Karpas-422 (cell line): ENCODE results near the gene MAGI1. TPM values are rescaled to one million over a fixed set of nuclear protein-coding genes. Genes with fewer than 3 reads are reported as not detected.
A peak's percentile ranks its signal among the peaks of the same experiment; 100 is the strongest.

Experiments used
- DNase-seq: peaks from one replicate; pipeline ENCODE4 v3.0.0-alpha.2; 2015
- H2AFZ ChIP-seq: fragments of 200-600 bp; sonication (generic); 2 replicates; pipeline ENCODE4 v1.6.1; 2014; ENCODE audit warnings: antibody characterized with exemption, low read length, mixed read lengths
- H3K27ac ChIP-seq: fragments of 200-600 bp; sonication (generic); 2 replicates; pipeline ENCODE4 v1.5.1; 2014; ENCODE audit warnings: mild to moderate bottlenecking, low read length, moderate library complexity
- H3K27me3 ChIP-seq: fragments of 200-600 bp; sonication (generic); 2 replicates; pipeline ENCODE4 v1.6.1; 2014; ENCODE audit warnings: low read length, mixed read lengths
- H3K36me3 ChIP-seq: fragments of 200-600 bp; sonication (generic); 2 replicates; pipeline ENCODE4 v1.6.1; 2014; ENCODE audit warnings: low read length, mixed read lengths; ENCODE audit not compliant: insufficient read depth
- H3K4me1 ChIP-seq: fragments of 200-600 bp; sonication (generic); 2 replicates; pipeline ENCODE4 v1.6.1; 2014; ENCODE audit warnings: mild to moderate bottlenecking, low read length, mixed read lengths
- H3K4me2 ChIP-seq: fragments of 200-600 bp; sonication (generic); 2 replicates; pipeline ENCODE4 v1.6.1; 2014; ENCODE audit warnings: low read length, low read depth, mild to moderate bottlenecking; ENCODE audit not compliant: poor library complexity, severe bottlenecking
- H3K4me3 ChIP-seq: fragments of 200-600 bp; sonication (generic); 2 replicates; pipeline ENCODE4 v1.5.1; 2014; ENCODE audit warnings: mild to moderate bottlenecking, antibody characterized with exemption, low read length, mixed read lengths
- H3K79me2 ChIP-seq: fragments of 200-600 bp; sonication (generic); 2 replicates; pipeline ENCODE4 v1.6.1; 2014; ENCODE audit warnings: mild to moderate bottlenecking, low read length, mixed read lengths
- H3K9ac ChIP-seq: fragments of 200-600 bp; sonication (generic); 2 replicates; pipeline ENCODE4 v1.6.0; 2014; ENCODE audit warnings: low read length
- H3K9me2 ChIP-seq: fragments of 200-600 bp; sonication (generic), shearing (Covaris generic); replicated peaks from 2 replicates; pipeline ENCODE4 v1.6.0; 2014; ENCODE audit warnings: mild to moderate bottlenecking, low read length, moderate library complexity; ENCODE audit not compliant: insufficient read depth
- H3K9me3 ChIP-seq: fragments of 300-700, 200-600 bp; sonication (generic); 2 replicates; pipeline ENCODE4 v1.6.1; 2014; ENCODE audit warnings: low read length, mixed read lengths
- H4K20me1 ChIP-seq: fragments of 200-600 bp; sonication (generic); 2 replicates; pipeline ENCODE4 v1.6.1; 2014; ENCODE audit warnings: mild to moderate bottlenecking, antibody characterized with exemption, low read length, low read depth; ENCODE audit not compliant: insufficient read depth
- total RNA-seq: library from RNA; depleted of rRNA; stranded (reverse); fragments of >200 nt; shearing (Covaris generic); gene quantifications from 2 replicates; pipeline ENCODE4 v1.2.3, GENCODE V29; 2014; ENCODE audit warnings: low replicate concordance

The MAGI1 gene
- total RNA-seq, 1 experiment from 2014 or later: 0.71 TPM

DNA sequence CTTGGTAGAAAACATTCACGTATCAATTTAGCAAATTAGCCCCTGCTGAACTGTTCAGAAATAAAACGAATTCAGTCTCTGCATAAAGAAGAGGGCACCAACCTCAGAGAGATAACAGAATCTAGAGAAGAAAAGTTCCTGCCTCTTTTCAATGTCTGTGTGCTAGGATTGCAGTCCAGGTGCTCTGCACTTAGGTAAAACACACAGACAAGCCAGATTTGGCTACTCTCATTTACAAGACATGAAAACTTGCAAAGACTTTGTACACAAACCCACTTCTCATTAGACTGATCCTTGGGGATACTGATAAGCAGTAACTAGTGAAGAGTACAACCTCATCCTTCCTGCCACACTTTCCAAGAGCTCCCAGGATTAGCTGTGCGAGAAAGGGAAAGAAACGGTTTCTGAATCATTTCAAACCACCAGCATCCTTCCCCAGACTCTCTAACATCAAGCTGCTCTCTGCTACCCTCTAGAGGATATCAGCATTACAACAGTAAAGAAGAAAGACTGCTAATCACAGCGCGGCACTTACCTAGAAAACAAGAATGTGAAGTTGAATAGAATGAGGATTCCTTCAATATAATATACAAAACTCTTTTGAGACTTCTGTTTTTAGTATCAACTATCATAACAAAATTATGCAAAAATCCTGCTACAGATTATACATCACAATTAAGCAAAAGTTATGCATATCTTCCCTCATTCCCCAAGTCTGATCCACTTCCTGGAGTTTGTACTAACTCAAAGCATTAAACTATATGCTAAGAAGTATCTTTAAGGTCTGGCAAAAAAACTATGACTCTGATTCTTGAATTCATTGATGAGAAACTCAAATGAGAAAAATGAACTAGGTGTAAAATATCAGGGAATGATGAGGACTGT, 306.4 kb downstream of the MAGI1 start:
- Histone ChIP-seq H3K36me3 (no peaks in the 10 kb centered on the region), H3K27ac (no peak overlapping the region), H4K20me1 (no peaks in the 10 kb centered on the region), H3K4me2 (no peak overlapping the region), H3K9me3 (no peaks in the 10 kb centered on the region), H3K79me2 (no peaks in the 10 kb centered on the region), H3K9ac (no peak overlapping the region), H3K4me1 (no peaks in the 10 kb centered on the region), H3K9me2 (no peaks in the 10 kb centered on the region), H3K4me3 (no peak overlapping the region), H2AFZ (no peak overlapping the region), H3K27me3 (no peaks in the 10 kb centered on the region)
- DNase-seq: peak; percentile 80

DNA sequence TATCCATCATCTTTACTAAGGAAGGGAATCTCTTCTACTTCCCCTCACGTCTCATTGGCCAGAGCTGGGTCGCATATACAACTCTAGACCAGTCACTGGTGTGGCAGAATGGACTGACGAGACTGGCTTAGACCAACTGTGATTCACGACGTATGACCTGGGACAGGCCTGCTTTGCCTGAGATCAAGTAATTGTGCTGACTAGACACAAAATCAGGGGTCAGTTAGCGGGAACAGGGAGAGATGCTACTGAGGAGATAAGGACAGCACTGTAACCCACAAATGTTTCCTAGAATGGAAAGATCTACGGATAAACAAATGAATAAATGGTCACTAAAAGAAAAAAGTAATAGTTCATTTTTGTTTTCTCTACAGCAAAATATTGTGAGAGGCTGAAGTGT, 308.3 kb downstream of the MAGI1 start:
- Histone ChIP-seq H4K20me1 (no peaks in the 10 kb centered on the region), H3K4me3 (no peak overlapping the region), H3K36me3 (no peaks in the 10 kb centered on the region), H3K27ac (no peak overlapping the region), H3K9me2 (no peaks in the 10 kb centered on the region), H2AFZ (no peak overlapping the region), H3K9me3 (no peaks in the 10 kb centered on the region), H3K27me3 (no peaks in the 10 kb centered on the region), H3K79me2 (no peaks in the 10 kb centered on the region), H3K9ac (no peak overlapping the region), H3K4me1 (no peaks in the 10 kb centered on the region), H3K4me2 (no peak overlapping the region)
- no peak for DNase-seq

DNA sequence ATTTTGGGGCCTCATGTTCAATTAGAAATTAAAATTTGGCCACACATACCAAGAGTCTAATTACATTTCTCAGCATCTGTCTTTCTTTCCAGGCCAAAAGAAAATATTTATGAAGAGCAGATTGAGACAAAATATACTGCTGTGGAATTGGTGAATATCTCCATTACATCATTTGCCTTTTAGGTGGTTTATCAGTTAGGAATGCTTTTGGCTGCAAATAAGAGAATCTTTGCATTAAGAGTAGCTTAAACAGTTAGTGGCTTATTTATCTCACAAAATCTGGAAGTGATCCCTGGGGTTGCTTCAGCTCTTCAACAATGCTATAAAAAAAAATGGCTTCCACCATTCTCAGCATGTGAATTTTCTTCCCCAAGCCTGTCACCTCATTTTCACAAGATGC, 308.7 kb downstream of the MAGI1 start:
- no peaks in the 10 kb centered on the region for H3K4me1 ChIP-seq

DNA sequence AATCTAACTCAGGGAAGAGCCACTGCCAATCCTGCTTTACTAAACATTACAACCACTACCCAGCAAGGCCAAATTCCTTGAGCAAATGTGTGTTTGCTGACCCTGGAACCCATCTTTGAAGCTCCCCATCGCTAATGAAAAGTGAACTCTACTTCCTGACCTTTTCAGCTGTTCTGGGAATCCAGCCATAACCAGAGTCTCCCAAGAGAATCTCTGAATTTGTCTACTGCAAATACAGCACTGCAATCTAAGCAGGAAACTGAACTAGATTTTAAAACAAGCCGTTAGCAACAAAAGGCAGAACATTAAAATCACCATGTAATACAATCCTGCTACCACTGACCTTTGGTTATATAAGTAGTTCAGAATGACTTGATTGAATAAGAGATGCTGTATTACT, 309.2 kb downstream of the MAGI1 start:
- Histone ChIP-seq H3K9me2 (no peaks in the 10 kb centered on the region), H3K9me3 (no peaks in the 10 kb centered on the region), H3K4me2 (no peak overlapping the region), H3K4me3 (no peak overlapping the region), H3K27ac (no peak overlapping the region), H3K9ac (no peak overlapping the region), H2AFZ (no peak overlapping the region), H3K27me3 (no peaks in the 10 kb centered on the region), H4K20me1 (no peaks in the 10 kb centered on the region), H3K4me1 (no peaks in the 10 kb centered on the region), H3K79me2 (no peaks in the 10 kb centered on the region), H3K36me3 (no peaks in the 10 kb centered on the region)
- no peak for DNase-seq

More for the DNA sequence above, 308.7 kb downstream of the MAGI1 start:
- H3K27ac ChIP-seq: no peak overlapping the region
- H3K79me2 ChIP-seq: no peaks in the 10 kb centered on the region
- H3K27me3 ChIP-seq: no peaks in the 10 kb centered on the region
- H3K36me3 ChIP-seq: no peaks in the 10 kb centered on the region
- no peak for DNase-seq
- no peak overlapping the region for H3K4me3 ChIP-seq
- no peaks in the 10 kb centered on the region for H3K9me3 ChIP-seq
- H3K9me2 ChIP-seq: no peaks in the 10 kb centered on the region
- no peak overlapping the region for H2AFZ ChIP-seq
- no peak overlapping the region for H3K9ac ChIP-seq
- no peak overlapping the region for H3K4me2 ChIP-seq
- no peaks in the 10 kb centered on the region for H4K20me1 ChIP-seq

DNA sequence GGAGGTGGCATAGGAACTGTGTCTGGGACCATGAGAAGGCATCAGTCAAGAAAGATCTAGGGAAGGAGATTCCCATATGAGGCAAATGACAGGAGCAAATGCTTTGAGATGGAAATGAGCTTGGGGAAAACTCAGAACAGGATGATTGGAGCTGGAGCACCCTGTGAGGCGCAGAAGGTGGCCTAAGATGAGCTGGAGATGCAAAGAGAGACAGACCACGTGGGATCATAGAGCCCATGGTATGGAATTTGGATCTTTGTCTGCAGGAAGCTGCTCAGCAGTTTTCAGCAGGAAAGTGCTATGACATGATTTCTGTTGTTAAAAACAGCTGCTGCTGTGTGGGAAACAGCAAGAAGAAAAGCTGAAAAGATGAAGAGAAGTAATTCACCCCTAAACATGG, 310.6 kb downstream of the MAGI1 start:
- no peaks in the 10 kb centered on the region for H3K9me2 ChIP-seq
- no peaks in the 10 kb centered on the region for H3K79me2 ChIP-seq
- no peaks in the 10 kb centered on the region for H3K27me3 ChIP-seq
- H3K9ac ChIP-seq: no peak overlapping the region
- no peaks in the 10 kb centered on the region for H3K36me3 ChIP-seq
- H3K4me3 ChIP-seq: no peak overlapping the region
- no peaks in the 10 kb centered on the region for H3K4me1 ChIP-seq
- no peaks in the 10 kb centered on the region for H3K9me3 ChIP-seq
- no peak overlapping the region for H3K27ac ChIP-seq
- DNase-seq: no peak
- H2AFZ ChIP-seq: no peak overlapping the region
- no peaks in the 10 kb centered on the region for H4K20me1 ChIP-seq
- H3K4me2 ChIP-seq: no peak overlapping the region

DNA sequence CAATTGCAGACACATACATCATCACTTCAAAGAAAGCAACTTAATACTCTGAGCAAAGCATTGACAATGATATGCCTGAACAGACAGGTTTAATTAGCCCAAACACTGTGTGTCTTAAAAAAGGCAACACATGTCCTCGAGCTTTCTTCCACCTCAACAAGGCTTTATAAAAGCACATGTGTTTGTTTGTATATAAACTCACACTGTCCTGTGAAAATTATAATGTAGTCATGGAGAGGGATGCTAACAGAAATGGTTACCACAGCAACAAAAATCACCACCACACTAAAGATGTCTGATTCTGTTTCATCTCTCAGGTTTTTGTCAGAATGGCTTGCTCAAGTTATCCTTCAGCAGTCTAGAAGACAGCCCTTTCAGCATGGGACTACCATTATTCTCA, 314.7 kb downstream of the MAGI1 start:
- no peak overlapping the region for H2AFZ ChIP-seq
- H3K79me2 ChIP-seq: no peaks in the 10 kb centered on the region
- H3K4me1 ChIP-seq: no peaks in the 10 kb centered on the region
- no peak overlapping the region for H3K4me3 ChIP-seq
- H3K27ac ChIP-seq: no peak overlapping the region
- H3K9me3 ChIP-seq: no peaks in the 10 kb centered on the region
- no peaks in the 10 kb centered on the region for H3K9me2 ChIP-seq
- H3K36me3 ChIP-seq: no peaks in the 10 kb centered on the region
- no peak overlapping the region for H3K9ac ChIP-seq
- H3K4me2 ChIP-seq: no peak overlapping the region
- H3K27me3 ChIP-seq: no peaks in the 10 kb centered on the region
- H4K20me1 ChIP-seq: no peaks in the 10 kb centered on the region
- DNase-seq: no peak

DNA sequence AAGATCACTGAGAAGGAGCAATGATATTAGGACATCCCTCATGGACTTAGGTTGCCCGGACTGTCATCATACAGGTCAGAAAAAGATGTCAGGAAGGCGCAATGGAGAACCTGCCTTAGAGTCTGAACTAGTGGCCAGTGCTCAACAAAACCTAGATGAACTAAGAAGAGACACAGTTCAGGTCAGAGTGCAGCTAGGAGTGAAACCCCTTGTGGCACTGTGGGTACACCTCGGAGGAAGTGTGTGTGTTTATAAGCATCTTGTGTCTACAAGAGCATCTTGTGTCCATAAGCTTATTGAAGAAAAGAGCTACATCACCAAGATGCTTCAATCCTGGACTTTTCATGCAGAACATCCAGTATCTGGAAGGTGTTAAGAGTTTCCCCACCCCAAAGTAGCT, 315.7 kb downstream of the MAGI1 start:
- H3K27me3 ChIP-seq: no peaks in the 10 kb centered on the region
- H3K9me2 ChIP-seq: no peaks in the 10 kb centered on the region
- no peaks in the 10 kb centered on the region for H3K36me3 ChIP-seq
- no peak overlapping the region for H3K4me3 ChIP-seq
- no peak for DNase-seq
- no peaks in the 10 kb centered on the region for H3K4me1 ChIP-seq
- no peak overlapping the region for H2AFZ ChIP-seq
- no peaks in the 10 kb centered on the region for H4K20me1 ChIP-seq
- H3K9me3 ChIP-seq: no peaks in the 10 kb centered on the region
- H3K9ac ChIP-seq: no peak overlapping the region
- H3K79me2 ChIP-seq: no peaks in the 10 kb centered on the region
- H3K27ac ChIP-seq: no peak overlapping the region
- H3K4me2 ChIP-seq: no peak overlapping the region

DNA sequence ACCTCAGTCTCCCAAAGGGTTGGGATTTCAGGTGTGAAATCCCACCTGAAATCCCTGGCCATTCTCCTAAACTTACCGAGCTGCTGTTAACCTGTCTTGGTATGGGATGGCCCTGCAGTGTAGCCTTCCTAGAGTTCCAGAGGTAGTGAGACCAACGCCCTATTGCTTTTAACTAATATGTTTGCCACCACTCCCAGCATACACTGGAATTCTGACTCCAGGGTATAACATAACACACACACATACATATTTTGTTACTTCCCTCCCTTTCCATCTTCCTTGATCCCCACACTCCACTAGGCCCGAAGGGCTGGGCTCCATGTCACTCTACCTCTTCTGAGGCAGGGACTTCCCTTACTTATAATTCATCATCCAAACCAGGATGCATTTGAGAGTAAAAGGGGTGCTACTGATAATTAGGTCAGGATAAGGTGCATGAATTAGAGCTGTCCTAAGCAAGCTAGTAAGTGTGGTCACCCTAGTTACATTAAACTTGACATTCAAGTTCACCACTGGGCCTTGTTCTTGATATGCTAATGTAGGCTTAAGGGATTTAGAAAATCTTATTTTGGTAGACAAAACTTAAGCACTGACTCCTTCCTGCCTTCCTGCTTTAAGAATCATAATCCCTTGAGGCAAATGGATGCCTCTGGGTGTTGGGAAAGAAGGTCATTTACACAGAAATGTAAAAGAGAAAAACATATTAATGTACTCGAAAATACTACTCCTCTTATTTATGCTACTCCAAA, 317.6 kb downstream of the MAGI1 start:
- Histone ChIP-seq H4K20me1 (no peaks in the 10 kb centered on the region), H3K9me3 (no peaks in the 10 kb centered on the region), H3K27ac (no peak overlapping the region), H2AFZ (no peak overlapping the region), H3K4me2 (no peak overlapping the region), H3K36me3 (no peaks in the 10 kb centered on the region), H3K27me3 (no peaks in the 10 kb centered on the region), H3K9me2 (no peaks in the 10 kb centered on the region), H3K4me1 (no peaks in the 10 kb centered on the region), H3K79me2 (no peaks in the 10 kb centered on the region), H3K9ac (no peak overlapping the region), H3K4me3 (no peak overlapping the region)
- no peak for DNase-seq
